SK-N-SH treated with all-trans-retinoic acid at 6 μM for 48 hours (cell line): ENCODE data around the gene PTH.

Source experiments
- ARNTL ChIP-seq: fragments of 450-650 bp; formaldehyde crosslinking; IDR thresholded peaks from 2 replicates; pipeline ENCODE4 v1.5.0; 2020; ENCODE audit warnings: low read depth, mild to moderate bottlenecking, moderate library complexity, borderline replicate concordance
- BACH2 ChIP-seq: fragments of 250-450 bp; sonication (Bioruptor Pico); IDR thresholded peaks from 2 replicates; pipeline ENCODE4 v1.9.0; 2021; ENCODE audit warnings: mild to moderate bottlenecking, borderline replicate concordance
- CREB5 ChIP-seq: fragments of 250-450 bp; sonication (Bioruptor Pico); IDR thresholded peaks from 2 replicates; pipeline ENCODE4 v1.5.1; 2020; ENCODE audit warnings: low read depth, mild to moderate bottlenecking, moderate library complexity
- ESRRG ChIP-seq: fragments of 250-450 bp; sonication (Bioruptor Pico); IDR thresholded peaks from 2 replicates; pipeline ENCODE4 v1.6.1; 2021; ENCODE audit warnings: mild to moderate bottlenecking
- GLIS3 ChIP-seq: fragments of 250-450 bp; sonication (Bioruptor Pico); IDR thresholded peaks from 2 replicates; pipeline ENCODE4 v1.5.0; 2020; ENCODE audit warnings: mild to moderate bottlenecking, moderate library complexity
- ISL1 ChIP-seq: fragments of 250-450 bp; sonication (Bioruptor Pico); IDR thresholded peaks from 2 replicates; pipeline ENCODE4 v2.1.2; 2022; ENCODE audit warnings: mild to moderate bottlenecking, moderate library complexity
- OSR1 ChIP-seq: fragments of 250-450 bp; sonication (Bioruptor Pico); IDR thresholded peaks from 2 replicates; pipeline ENCODE4 v1.8.0; 2022; ENCODE audit warnings: moderate library complexity, mild to moderate bottlenecking, inconsistent platforms
- PATZ1 ChIP-seq: fragments of 250-450 bp; sonication (Bioruptor Pico); IDR thresholded peaks from 2 replicates; pipeline ENCODE4 v1.8.0; 2020; ENCODE audit warnings: mild to moderate bottlenecking, moderate library complexity, borderline replicate concordance
- RARB ChIP-seq: fragments of 250-450 bp; sonication (Bioruptor Pico); IDR thresholded peaks from 2 replicates; pipeline ENCODE4 v1.8.0; 2021; ENCODE audit warnings: mild to moderate bottlenecking, moderate library complexity
- SNAI2 ChIP-seq: fragments of 250-450 bp; sonication (Bioruptor Pico); IDR thresholded peaks from 2 replicates; pipeline ENCODE4 v1.5.0; 2020; ENCODE audit warnings: mild to moderate bottlenecking, moderate library complexity
- TCF4 ChIP-seq: fragments of 250-450 bp; sonication (Bioruptor Pico); IDR thresholded peaks from 2 replicates; pipeline ENCODE4 v1.8.0; 2021; ENCODE audit warnings: mild to moderate bottlenecking, moderate library complexity, borderline replicate concordance
- TOX ChIP-seq: fragments of 250-450 bp; sonication (Bioruptor Pico); IDR thresholded peaks from 2 replicates; pipeline ENCODE4 v1.8.0; 2021; ENCODE audit warnings: mild to moderate bottlenecking, moderate library complexity, borderline replicate concordance
- TSHZ2 ChIP-seq: fragments of 250-450 bp; sonication (Bioruptor Pico); IDR thresholded peaks from 2 replicates; pipeline ENCODE4 v1.5.0; 2020; ENCODE audit warnings: mild to moderate bottlenecking, moderate library complexity
- ZFP3 ChIP-seq: fragments of 250-450 bp; sonication (Bioruptor Pico); IDR thresholded peaks from 2 replicates; pipeline ENCODE4 v1.5.0; 2020; ENCODE audit warnings: mild to moderate bottlenecking, moderate library complexity

- TF ChIP-seq RARB (no peak), PATZ1 (CRISPR knock-in tag) (no peak), ARNTL (CRISPR knock-in tag) (no peak), BACH2 (CRISPR knock-in tag) (no peak), ESRRG (CRISPR knock-in tag) (no peak), ISL1 (CRISPR knock-in tag) (no peak), GLIS3 (CRISPR knock-in tag) (no peak), ZFP3 (CRISPR knock-in tag) (no peak), CREB5 (no peak), TSHZ2 (CRISPR knock-in tag) (no peak), TOX (CRISPR knock-in tag) (no peak), TCF4 (CRISPR knock-in tag) (no peak), OSR1 (CRISPR knock-in tag) (no peak), SNAI2 (CRISPR knock-in tag) (no peak)
Observed at GRCh38 chr11:13495929-13496328, at the start of gene PTH.
